GM19025 (cell line): ENCODE data around the gene ESRRA.
A peak's percentile ranks its signal among the peaks of the same experiment; 100 is the strongest.

Source experiments
- ATAC-seq: cut with Tn5 transposase; IDR thresholded peaks from one replicate; pipeline ENCODE4 v1.9.1; 2021; ENCODE audit warnings: mild to moderate bottlenecking, low read depth, moderate library complexity; ENCODE audit not compliant: unreplicated experiment

ESRRA gene

DNA sequence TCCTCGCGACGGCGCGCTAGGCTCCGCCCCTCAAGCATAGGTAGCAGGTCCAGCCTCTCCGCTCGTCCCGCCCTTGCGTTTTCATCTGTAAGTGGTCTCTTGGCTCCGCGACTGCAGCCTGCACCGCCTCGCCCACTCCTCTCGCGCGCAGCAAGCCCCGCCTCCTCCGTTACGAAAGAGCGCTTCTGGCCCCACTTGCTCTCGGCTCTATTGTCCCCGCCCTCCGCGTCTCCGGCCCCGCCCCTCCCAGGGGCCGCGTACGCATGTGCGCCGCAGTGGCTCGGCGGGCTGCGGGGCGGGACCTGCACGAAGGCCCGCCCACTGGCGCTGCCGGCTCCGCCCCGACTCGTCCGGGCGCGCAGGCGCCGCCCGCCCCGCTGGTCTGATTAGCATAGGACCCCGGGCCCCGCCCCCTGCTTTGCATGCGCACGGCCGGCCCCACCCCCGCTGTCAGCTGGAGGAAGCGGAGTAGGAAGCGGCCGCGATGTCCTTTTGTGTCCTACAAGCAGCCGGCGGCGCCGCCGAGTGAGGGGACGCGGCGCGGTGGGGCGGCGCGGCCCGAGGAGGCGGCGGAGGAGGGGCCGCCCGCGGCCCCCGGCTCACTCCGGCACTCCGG lies at the start of gene ESRRA:
ESRRA (plus strand) TSS at position 450 of the 616 bp plus-strand sequence. CDS start 1,656 bp downstream, outside the sequence.
- ATAC-seq = peak; percentile 62

GRCh38 chr11:64256300-64256699 lies 49.0 kb upstream of the ESRRA start:
- ATAC-seq = no peak

- no peak for ATAC-seq
Observed at GRCh38 chr11:64258356-64258755, 47.0 kb upstream of the ESRRA start.

- ATAC-seq = no peak
Observed at GRCh38 chr11:64258946-64259532, 46.3 kb upstream of the ESRRA start.

DNA sequence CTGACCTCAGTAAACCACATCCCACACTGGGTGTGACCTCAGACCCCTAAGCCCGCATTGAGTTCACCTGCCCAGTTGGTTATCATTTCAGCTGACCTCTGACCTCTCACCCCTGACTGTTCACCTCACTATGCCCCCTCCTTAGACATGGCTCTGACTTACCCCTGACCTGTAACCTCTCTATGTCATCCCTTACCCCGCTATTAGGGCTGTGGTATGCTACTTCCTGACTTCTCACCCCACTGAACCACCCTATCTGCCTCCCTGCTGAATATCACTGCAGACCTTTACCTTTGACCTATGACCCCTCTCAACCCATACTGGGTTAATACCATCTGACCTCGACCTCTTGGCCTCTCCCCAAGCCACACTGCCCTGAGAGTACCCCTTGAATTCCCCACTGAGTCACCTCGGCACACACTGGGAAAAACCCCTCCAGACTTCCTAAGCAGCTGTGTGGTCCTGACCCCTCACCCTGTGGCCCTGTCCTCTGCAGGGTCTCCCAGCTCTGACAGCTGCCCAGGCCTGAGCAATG lies 45.7 kb upstream of the ESRRA start:
- no peak for ATAC-seq

DNA sequence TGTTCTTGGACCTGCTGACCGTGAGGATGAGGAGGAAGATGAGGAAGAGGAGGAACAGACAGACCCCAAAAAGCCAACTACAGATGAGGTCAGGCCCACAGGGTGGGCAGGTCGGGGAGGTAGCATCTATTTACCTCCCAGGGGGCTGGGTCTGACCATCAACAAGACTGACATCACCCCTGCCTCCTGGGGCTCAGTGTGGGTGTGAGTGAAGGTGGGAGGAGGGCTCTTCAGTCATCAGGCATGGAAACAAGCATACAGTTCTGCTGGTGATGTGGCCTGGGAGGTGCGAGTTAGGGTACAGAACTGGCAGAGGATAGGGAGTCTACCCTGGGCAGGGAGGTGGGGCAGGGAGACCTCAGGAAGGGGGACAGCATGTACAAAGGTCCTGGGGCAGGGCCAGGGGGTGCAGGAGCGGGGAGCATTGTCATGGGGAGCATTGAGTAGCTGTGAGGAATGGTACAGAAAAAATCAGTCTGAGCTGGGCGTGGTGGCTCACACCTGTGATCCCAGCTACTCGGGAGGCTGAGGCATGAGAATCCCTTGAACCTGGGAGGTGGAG lies 45.1 kb upstream of the ESRRA start:
- no peak for ATAC-seq

DNA sequence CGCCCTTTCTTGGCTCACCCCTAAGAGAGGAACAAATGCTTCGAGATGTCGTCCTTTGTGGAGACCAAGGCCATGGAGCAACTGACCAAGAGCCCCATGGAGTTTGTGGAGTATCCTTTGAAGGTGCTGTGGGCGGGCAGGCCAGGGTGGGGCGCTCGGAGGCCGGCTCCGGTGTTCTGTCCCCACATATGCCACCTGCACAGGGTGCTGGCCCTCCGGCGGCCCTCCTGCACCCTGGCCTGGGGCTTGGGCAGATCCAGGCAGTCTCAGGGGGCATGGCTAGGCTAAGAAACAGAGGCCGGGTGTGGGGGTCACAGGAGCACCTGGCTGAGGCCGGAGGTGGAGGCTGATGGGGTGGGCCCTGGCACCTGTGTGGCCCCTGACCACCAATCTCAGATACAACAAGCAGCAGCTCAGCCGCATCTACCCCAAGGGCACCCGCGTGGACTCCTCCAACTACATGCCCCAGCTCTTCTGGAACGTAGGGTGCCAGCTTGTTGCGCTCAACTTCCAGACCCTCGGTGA lies 43.7 kb upstream of the ESRRA start:
- ATAC-seq = no peak

- no peak for ATAC-seq
Observed at GRCh38 chr11:64262271-64263002, 42.9 kb upstream of the ESRRA start.

DNA sequence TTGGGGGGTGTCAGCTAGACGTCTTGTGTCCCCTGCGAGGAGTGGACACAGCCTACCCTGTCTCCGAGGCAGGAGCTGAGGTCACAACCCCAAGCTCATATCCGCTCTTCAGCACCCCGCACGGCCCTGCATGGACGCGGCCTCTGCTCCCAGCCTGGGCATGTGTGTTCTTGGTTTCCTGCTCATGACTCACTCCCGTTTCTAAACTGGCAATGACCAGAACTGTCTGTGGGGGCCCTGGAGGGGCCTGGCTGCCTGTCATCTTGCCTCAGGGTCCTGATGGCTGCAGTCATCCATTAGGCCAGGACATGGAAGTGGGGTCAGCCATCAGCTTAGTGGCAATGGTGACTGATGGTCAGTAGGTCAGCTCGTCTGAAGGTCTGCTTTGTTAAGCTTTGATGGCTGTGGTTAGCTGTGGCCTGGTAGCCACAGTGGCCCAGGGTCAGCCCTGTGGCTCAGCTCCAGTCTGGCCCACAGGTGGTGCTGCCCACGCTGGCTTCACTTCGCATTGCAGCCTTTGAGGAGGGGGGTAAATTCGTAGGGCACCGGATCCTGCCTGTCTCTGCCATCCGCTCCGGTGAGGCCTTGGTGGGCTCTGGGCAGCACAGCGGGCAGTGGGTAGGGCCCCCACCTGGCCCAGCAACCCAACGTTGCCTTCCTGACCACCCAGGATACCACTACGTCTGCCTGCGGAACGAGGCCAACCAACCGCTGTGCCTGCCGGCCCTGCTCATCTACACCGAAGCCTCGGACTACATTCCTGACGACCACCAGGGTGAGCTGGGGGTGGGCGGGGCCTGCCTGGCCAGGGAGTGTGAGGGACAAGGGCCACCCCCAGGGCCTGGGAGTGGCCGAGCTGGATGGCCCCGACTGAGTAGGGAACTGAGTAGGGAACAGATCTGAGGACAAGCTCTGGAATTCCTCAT lies 42.0 kb upstream of the ESRRA start:
- no peak for ATAC-seq

- no peak for ATAC-seq
Observed at GRCh38 chr11:64263947-64264317, 41.4 kb upstream of the ESRRA start.

GRCh38 chr11:64264371-64264852 lies 40.9 kb upstream of the ESRRA start:
- no peak for ATAC-seq

GRCh38 chr11:64265176-64266160 lies 39.9 kb upstream of the ESRRA start:
- no peak for ATAC-seq

GRCh38 chr11:64266339-64266738 lies 39.0 kb upstream of the ESRRA start:
- ATAC-seq = no peak

DNA sequence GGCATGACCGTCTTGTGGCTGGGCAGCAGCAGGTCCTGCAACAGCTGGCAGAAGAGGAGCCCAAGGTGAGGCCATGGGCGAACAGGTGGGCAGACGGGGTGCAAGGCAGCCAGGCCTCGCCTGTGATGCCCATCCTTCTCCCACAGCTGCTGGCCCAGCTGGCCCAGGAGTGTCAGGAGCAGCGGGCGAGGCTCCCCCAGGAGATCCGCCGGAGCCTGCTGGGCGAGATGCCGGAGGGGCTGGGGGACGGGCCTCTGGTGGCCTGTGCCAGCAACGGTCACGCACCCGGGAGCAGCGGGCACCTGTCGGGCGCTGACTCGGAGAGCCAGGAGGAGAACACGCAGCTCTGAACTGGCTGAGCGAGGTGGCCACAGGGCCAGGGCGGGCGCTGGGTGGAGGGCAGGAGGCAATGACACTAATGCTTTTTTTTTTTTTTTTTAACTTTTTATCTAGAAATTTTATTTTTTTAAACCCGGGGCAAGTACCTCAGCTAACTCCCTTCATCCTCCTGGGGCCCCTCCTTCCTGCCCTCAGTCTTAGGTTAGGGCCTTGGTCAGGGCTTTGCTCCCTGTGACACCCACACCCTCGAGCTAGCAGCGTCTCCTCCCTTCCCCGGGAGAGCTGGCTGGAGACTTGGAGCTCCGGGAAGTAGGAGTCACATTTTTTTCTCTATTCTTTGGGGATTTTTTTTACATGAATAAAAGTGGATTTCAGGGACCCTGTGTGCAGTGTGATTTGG lies 37.9 kb upstream of the ESRRA start:
- no peak for ATAC-seq

DNA sequence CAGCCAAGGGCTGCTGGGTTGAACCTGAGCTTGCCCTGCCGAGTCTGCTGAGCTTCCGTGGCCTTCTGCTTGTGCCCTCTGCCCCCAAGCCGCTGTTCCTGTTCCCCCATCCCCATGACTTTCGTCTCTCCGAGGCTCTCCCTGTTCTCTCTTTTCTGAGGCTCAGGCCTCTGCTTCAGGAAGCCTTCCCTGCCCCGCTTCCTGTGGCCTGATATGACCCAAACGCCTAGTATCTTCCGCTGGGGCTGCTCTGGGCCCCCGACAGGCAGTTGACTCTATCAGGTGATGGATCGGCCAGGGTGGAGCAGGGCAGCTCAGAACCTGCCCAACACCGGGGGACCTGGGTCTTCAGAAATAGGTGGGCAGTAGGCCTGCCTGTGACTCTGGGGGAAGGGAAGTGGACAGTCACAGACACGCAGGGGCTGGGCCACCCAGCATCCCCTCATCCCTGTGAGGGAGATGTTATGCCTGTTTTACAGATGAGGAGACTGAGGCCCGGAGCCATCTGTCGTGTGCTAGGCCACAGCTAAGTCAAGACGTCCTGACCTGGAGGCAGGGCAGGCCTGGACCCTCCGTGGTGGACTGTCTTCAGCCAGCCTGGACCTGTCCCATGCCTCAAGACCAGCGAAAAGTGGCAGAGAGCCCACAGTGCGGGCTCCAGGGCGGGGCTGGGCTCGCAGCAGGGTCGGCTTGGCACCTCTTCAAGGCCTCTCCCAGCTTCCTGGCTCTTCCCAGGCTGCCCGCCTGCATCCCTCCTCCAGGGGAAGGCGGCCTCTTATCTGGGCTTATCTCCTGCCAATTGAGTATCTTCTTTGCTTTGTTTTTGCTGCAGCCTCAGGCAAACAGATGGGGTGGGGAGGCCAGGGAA lies 37.1 kb upstream of the ESRRA start:
- ATAC-seq = no peak

DNA sequence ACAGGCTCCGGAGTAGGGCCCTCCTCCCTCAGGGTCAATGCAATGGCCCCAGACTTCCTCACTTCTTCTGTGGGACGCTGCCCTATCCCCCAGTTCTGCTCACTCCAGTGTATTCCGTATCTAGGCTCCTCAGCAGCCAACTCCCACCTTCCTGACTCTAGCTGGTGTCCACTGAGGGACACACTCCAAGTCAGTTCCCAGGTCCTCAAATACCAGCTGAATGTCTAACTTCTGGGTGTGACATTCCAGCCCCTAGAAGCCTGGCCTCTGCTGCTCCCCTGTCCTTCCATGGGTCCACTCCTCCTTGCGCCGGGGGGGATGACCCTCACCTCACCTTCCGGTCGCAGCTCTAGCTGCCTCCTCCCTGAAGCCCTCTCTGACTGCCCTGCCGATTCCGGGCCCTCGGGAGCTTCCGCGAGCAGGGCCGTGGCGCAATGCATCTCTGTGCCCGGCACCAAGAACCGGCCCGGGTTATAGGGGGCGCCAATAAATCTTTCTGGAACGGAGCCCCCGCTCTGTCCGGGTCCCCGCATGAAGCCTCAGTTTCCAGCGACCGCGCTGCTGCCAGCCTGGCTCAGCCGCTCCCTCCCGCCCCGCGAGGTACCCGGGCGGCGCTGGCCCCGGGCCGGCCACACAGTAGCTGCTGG lies 36.3 kb upstream of the ESRRA start:
- peak; percentile 14 for ATAC-seq
